Measurements from ENCODE around the gene CRYBB3. TPM values are rescaled to one million over a fixed set of nuclear protein-coding genes. Genes with fewer than 3 reads are reported as not detected.

CRYBB3 gene
- total and polyA plus RNA-seq, 2 of the 13 experiments (the other 11 are each of a cell fraction or from before 2014, with no cell fraction given), result 0.18 to 0.28 TPM

- 0 out of 2 replicates have a peak, but pooled peaks have one; percentile 24 for TF ChIP-seq DPF2 (CRISPR knock-in tag; IDR thresholded peaks at IDR 0.05; ENCODE audit: borderline replicate concordance, low read depth)
- peak in 1 of 2 experiments; percentile 49; a peak in 1 of 4 replicates for TF ChIP-seq POLR2A (IDR thresholded peaks at IDR 0.05; ENCODE audit: insufficient read depth in 1 of 2, low read depth in 2 of 2, low read length in 2 of 2)
- peak; percentile 62; the same call in 1 of the 2 replicates for TF ChIP-seq FOXJ3 (CRISPR knock-in tag; IDR thresholded peaks at IDR 0.05; ENCODE audit: borderline replicate concordance)
- peak in 1 of 2 experiments; percentile 25; a peak in 1 of 4 replicates for TF ChIP-seq HMGXB4 (CRISPR knock-in tag; IDR thresholded peaks at IDR 0.05; ENCODE audit: borderline replicate concordance in 1 of 2, low read depth in 1 of 2)
- peak; percentile 97 for TF ChIP-seq HNRNPL (IDR thresholded peaks at IDR 0.05; ENCODE audit: low read depth, low read length)
- 0 out of 2 replicates have a peak, but pooled peaks have one; percentile 45 for TF ChIP-seq SMAD9 (CRISPR knock-in tag; IDR thresholded peaks at IDR 0.05)
- peak; percentile 70 for TF ChIP-seq CEBPB (IDR thresholded peaks at IDR 0.05; ENCODE audit: borderline replicate concordance, low read depth, low read length)
- TF ChIP-seq CBFB (CRISPR knock-in tag; IDR thresholded peaks at IDR 0.05), result no peak; the same call in 1 of the 2 replicates
- TF ChIP-seq, protein P1, sequence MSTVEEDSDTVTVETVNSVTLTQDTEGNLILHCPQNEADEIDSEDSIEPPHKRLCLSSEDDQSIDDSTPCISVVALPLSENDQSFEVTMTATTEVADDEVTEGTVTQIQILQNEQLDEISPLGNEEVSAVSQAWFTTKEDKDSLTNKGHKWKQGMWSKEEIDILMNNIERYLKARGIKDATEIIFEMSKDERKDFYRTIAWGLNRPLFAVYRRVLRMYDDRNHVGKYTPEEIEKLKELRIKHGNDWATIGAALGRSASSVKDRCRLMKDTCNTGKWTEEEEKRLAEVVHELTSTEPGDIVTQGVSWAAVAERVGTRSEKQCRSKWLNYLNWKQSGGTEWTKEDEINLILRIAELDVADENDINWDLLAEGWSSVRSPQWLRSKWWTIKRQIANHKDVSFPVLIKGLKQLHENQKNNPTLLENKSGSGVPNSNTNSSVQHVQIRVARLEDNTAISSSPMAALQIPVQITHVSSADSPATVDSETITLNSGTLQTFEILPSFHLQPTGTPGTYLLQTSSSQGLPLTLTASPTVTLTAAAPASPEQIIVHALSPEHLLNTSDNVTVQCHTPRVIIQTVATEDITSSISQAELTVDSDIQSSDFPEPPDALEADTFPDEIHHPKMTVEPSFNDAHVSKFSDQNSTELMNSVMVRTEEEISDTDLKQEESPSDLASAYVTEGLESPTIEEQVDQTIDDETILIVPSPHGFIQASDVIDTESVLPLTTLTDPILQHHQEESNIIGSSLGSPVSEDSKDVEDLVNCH (CRISPR knock-in tag; IDR thresholded peaks at IDR 0.05), result no peak
- peak; percentile 18; the same call in 1 of the 2 replicates for TF ChIP-seq ZFX (CRISPR knock-in tag; IDR thresholded peaks at IDR 0.05; ENCODE audit: low read depth)
- TF ChIP-seq SALL1 (CRISPR knock-in tag; IDR thresholded peaks at IDR 0.05), result peak; percentile 63; the same call in 1 of the 2 replicates
- TF ChIP-seq ZNF605 (CRISPR knock-in tag; IDR thresholded peaks at IDR 0.05), result peak; percentile 24; the same call in 1 of the 2 replicates
- TF ChIP-seq SKI (IDR thresholded peaks at IDR 0.05; ENCODE audit: partially characterized antibody), result no peak
- peak; percentile 77 for TF ChIP-seq FOXO1 (CRISPR knock-in tag; IDR thresholded peaks at IDR 0.05)
- no peak for TF ChIP-seq RAD51 (IDR thresholded peaks at IDR 0.05; ENCODE audit: borderline replicate concordance)
- TF ChIP-seq KDM5B (CRISPR knock-in tag; IDR thresholded peaks at IDR 0.05; ENCODE audit: borderline replicate concordance), result peak; percentile 62; the same call in 1 of the 2 replicates
- TF ChIP-seq FOXA1 (IDR thresholded peaks at IDR 0.05), result no peak
- TF ChIP-seq FOXA1 (CRISPR knock-in tag; IDR thresholded peaks at IDR 0.05), result peak; percentile 44; the same call in 1 of the 2 replicates
- peak; percentile 29; the same call in 1 of the 2 replicates for TF ChIP-seq YEATS4 (CRISPR knock-in tag; IDR thresholded peaks at IDR 0.05; ENCODE audit: borderline replicate concordance)
- TF ChIP-seq, protein P2, sequence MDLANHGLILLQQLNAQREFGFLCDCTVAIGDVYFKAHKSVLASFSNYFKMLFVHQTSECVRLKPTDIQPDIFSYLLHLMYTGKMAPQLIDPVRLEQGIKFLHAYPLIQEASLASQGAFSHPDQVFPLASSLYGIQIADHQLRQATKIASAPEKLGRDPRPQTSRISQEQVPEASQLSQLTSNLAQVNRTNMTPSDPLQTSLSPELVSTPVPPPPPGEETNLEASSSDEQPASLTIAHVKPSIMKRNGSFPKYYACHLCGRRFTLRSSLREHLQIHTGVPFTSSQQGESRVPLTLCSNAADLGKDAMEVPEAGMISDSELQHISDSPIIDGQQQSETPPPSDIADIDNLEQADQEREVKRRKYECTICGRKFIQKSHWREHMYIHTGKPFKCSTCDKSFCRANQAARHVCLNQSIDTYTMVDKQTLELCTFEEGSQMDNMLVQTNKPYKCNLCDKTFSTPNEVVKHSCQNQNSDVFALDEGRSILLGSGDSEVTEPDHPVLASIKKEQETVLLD (CRISPR knock-in tag; IDR thresholded peaks at IDR 0.05; ENCODE audit: low read depth), result no peak
- peak; percentile 97 for TF ChIP-seq FOSL2 (CRISPR knock-in tag; IDR thresholded peaks at IDR 0.05)
- no peak for TF ChIP-seq FOXP1 (IDR thresholded peaks at IDR 0.05)
- peak; percentile 69; the same call in 1 of the 2 replicates for TF ChIP-seq FOXP1 (CRISPR knock-in tag; IDR thresholded peaks at IDR 0.05)
- no peak for TF ChIP-seq SOX6 (IDR thresholded peaks at IDR 0.05)
- TF ChIP-seq SOX6 (CRISPR knock-in tag; IDR thresholded peaks at IDR 0.05), result peak; percentile 69
- TF ChIP-seq EP300 (IDR thresholded peaks at IDR 0.05; ENCODE audit: low read depth in 2 of 2, low read length in 2 of 2), result peak in 1 of 2 experiments; percentile 56; a peak in 2 of 4 replicates
- TF ChIP-seq EP300 (CRISPR knock-in tag; IDR thresholded peaks at IDR 0.05; ENCODE audit: borderline replicate concordance), result no peak
These were observed 30.2 kb upstream of the CRYBB3 start (continued) for GRCh38 chr22:25169278-25170031.

Data from HepG2 (cell line).